Ovary (tissue), 9 donors: ENCODE data around the gene ZNF217. TPM values are rescaled to one million over a fixed set of nuclear protein-coding genes. Genes with fewer than 3 reads are reported as not detected.
"Not testable (repeated sequence)": the region's sequence is repeated elsewhere in the genome, so short reads cannot be mapped to it uniquely, and the experiment has no call there.

Experiments used
- DNase-seq, 5 donors: peaks; one replicate each; pipeline ENCODE4 v3.0.0-alpha.2; 2019 to 2020
- H3K27ac ChIP-seq, 2 donors: fragments of 200-600 bp; one replicate each; pipeline versions ENCODE4 v1.5.1 to v1.8.0; 2019 to 2022
- H3K27me3 ChIP-seq: fragments of 200-600 bp; one replicate; pipeline ENCODE4 v1.8.0; 2022
- H3K36me3 ChIP-seq: fragments of 200-600 bp; sonication (generic); one replicate; pipeline ENCODE4 v1.5.1; 2019
- H3K4me1 ChIP-seq: one replicate; pipeline ENCODE4 v1.8.1; 2013; ENCODE audit warnings: mild to moderate bottlenecking, moderate library complexity; ENCODE audit not compliant: insufficient read depth
- H3K4me3 ChIP-seq: fragments of 200-600 bp; sonication (generic); one replicate; pipeline ENCODE4 v1.5.1; 2017
- H3K9me3 ChIP-seq, 2 donors: fragments of 200-600 bp in 1 of 2; sonication (generic) in 1 of 2; one replicate each; pipeline versions ENCODE4 v1.5.1 to v1.8.1; 2013 to 2019; ENCODE audit warnings: mild to moderate bottlenecking in 1 of 2, moderate library complexity in 1 of 2
- CTCF ChIP-seq, 3 donors: fragments of 450-650 bp in 2 of 3; fragments of 200-600 bp in 1 of 3; IDR thresholded peaks; one replicate each; pipeline versions ENCODE4 v1.5.1 to v1.8.0; 2016 to 2022; ENCODE audit warnings: antibody characterized with exemption in 3 of 3, mild to moderate bottlenecking in 1 of 3
- EP300 ChIP-seq: sonication (generic); formaldehyde crosslinking; IDR thresholded peaks from one replicate; pipeline ENCODE4 v1.6.1; 2017; ENCODE audit warnings: antibody characterized with exemption
- POLR2A ChIP-seq: fragments of 450-650 bp; IDR thresholded peaks from one replicate; pipeline ENCODE4 v1.6.1; 2017; ENCODE audit warnings: antibody characterized with exemption, mild to moderate bottlenecking, moderate library complexity
- WGBS, 3 donors: extraction: QIAGEN DNeasy Blood & Tissue Kit in 1 of 3; methylation state at CpG; one replicate each; pipeline versions ENCODE4 v1.1.5 to v1.1.7; 2013 to 2017; 5-methylcytosine and 5-hydroxymethylcytosine counted together
- intact Hi-C, 4 donors: fragments of 100-400 bp; cut with DNase I; formaldehyde crosslinking; loops; one replicate each; pipeline versions ENCODE4 v1.11.0 to v1.15.1; 2022 to 2023
- polyA plus RNA-seq, 2 donors: library from polyadenylated mRNA; stranded (reverse); fragments of 200-250 nt in 1 of 2; fragments of 350-450 nt in 1 of 2; fragmentation: Illumina TruSeq in 1 of 2; extraction: RNeasy Lipid Tissue Mini Kit (QIAGEN cat#74804) in 1 of 2; gene quantifications; one replicate each; pipeline ENCODE4 v1.2.3, GENCODE V29; 2013 to 2014
- total RNA-seq, 7 donors: library from RNA; depleted of rRNA in 2 of 7; stranded (reverse); fragments of >200 nt in 2 of 7; fragmentation: NEBNext Ultra II Directional in 3 of 7; extraction: Animal tissue kit (Norgen Biotek cat#: 25700) in 3 of 7; gene quantifications; one replicate each; pipeline versions ENCODE4 v1.1.0 to v1.2.4, GENCODE V29; 2016 to 2023
- donor health status: DM: no; HTN: no; CAD: no; lungs with moderate emphysema.
- donor health status: DM: no; HTN: no; CAD: no.
- donor health status: Bipolar disorder and iron deficiency.
- donor health status: DM: yes; HTN: yes; CAD: no.
- donor health status: DM: no; HTN: no; CAD: no.
- donor health status: DM: yes; HTN: yes; CAD: no.

ZNF217 gene
- total and polyA plus RNA-seq, 9 donors = 13.1 to 69.7 (median 20.8) TPM

DNA sequence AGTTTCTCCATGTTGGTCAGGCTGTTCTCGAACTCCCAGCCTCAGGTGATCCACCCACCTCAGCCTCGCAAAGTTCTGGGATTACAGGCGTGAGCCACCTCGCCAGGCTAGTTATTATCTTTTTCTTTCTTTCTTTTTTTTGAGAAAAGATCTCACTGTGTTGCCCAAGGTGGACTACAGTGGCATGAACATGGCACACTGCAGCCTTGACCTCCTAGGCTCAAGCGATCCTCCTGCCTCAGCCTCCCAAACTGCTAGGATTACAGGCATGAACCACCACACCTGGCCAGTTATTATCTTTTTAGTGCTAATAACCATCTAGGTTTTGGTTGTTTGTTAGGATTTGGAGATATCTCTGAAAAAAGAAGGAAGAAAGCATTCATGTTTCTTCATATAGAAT, 35.8 kb upstream of the ZNF217 start:
- Histone ChIP-seq H3K36me3 (no peaks in the 10 kb centered on the region), H3K27me3 (no peaks in the 10 kb centered on the region), H3K27ac (no peak overlapping the region), H3K4me1 (no peaks in the 10 kb centered on the region), H3K9me3 (no peaks in the 10 kb centered on the region), H3K4me3 (no peak overlapping the region)
- WGBS, 3 donors = 76 to 97% (median 78%) methylated on average over 4 to 5 of the region's 5 CpGs
- no peak for TF ChIP-seq EP300
- no peak for TF ChIP-seq POLR2A
- no peak for TF ChIP-seq CTCF (IDR thresholded peaks at IDR 0.05)
- no peak for DNase-seq
- intact Hi-C loops = no loop called here

DNA sequence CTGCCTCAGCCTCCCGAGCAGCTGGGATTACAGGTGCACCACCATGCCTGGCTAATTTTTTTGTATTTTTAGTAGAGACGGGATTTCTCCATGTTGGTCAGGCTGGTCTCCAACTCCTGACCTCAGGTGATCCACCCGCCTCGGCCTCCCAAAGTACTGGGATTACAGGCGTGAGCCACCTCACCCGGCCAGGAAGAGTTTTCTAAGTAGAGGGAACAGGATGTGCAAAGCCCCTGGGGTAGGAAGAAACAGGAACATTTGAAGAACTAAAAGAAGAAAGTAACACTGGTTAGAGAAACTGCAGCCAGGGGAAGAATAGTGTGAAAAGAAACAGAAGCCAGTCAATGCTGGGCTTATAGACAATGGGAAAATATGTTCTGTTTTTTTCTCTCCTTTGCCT, 35.1 kb upstream of the ZNF217 start:
- WGBS, 3 donors = 94 to 96% (median 95%) methylated on average over 6 of the region's 6 CpGs
- H3K4me3 ChIP-seq, H3K27ac ChIP-seq, H3K4me1 ChIP-seq, H3K27me3 ChIP-seq, H3K9me3 ChIP-seq, intact Hi-C loops, DNase-seq, H3K36me3 ChIP-seq: not testable (repeated sequence)

GRCh38 chr20:53628076-53628475, 34.4 kb upstream of the ZNF217 start:
- no peaks in the 10 kb centered on the region for H3K36me3 ChIP-seq
- 94 to 96% (median 95%) methylated on average over 6 of the region's 6 CpGs for WGBS, 3 donors
- H3K4me3 ChIP-seq = no peak overlapping the region
- no peak for DNase-seq
- H3K4me1 ChIP-seq = no peaks in the 10 kb centered on the region
- H3K27ac ChIP-seq = no peak overlapping the region
- H3K9me3 ChIP-seq = no peaks in the 10 kb centered on the region
- TF ChIP-seq EP300 (no peak), CTCF (IDR thresholded peaks at IDR 0.05) (no peak), POLR2A (no peak)
- intact Hi-C loops = no loop called here
- H3K27me3 ChIP-seq = no peaks in the 10 kb centered on the region

GRCh38 chr20:53627001-53627400, 33.4 kb upstream of the ZNF217 start:
- WGBS, 3 donors = 94 to 97% (median 96%) methylated on average over 10 of the region's 10 CpGs
- H3K4me3 ChIP-seq, DNase-seq, intact Hi-C loops, H3K9me3 ChIP-seq, H3K27ac ChIP-seq, H3K36me3 ChIP-seq, H3K4me1 ChIP-seq, H3K27me3 ChIP-seq: not testable (repeated sequence)

GRCh38 chr20:53626584-53626983, 32.9 kb upstream of the ZNF217 start:
- no peaks in the 10 kb centered on the region for H3K9me3 ChIP-seq
- intact Hi-C loops = no loop called here

More at GRCh38 chr20:53626584-53626983, 32.9 kb upstream of the ZNF217 start:
- no peak overlapping the region for H3K4me3 ChIP-seq
- TF ChIP-seq CTCF (IDR thresholded peaks at IDR 0.05) (no peak), POLR2A (no peak), EP300 (no peak)
- no peaks in the 10 kb centered on the region for H3K36me3 ChIP-seq
- DNase-seq = no peak
- H3K27me3 ChIP-seq = no peaks in the 10 kb centered on the region
- 91 to 100% (median 97%) methylated on average over 2 of the region's 2 CpGs for WGBS, 3 donors
- peaks cover 9% of the 10 kb centered on the region for H3K4me1 ChIP-seq
- H3K27ac ChIP-seq = no peak overlapping the region
